ENCODE measurements around the gene LMO1. TPM values are rescaled to one million over a fixed set of nuclear protein-coding genes. Genes with fewer than 3 reads are reported as not detected.

LMO1 gene
- total and polyA plus RNA-seq, 2 of the 8 experiments (the other 6 are each of a cell fraction or from before 2014, with no cell fraction given), result 0.17 TPM; not detected in 1

DNA sequence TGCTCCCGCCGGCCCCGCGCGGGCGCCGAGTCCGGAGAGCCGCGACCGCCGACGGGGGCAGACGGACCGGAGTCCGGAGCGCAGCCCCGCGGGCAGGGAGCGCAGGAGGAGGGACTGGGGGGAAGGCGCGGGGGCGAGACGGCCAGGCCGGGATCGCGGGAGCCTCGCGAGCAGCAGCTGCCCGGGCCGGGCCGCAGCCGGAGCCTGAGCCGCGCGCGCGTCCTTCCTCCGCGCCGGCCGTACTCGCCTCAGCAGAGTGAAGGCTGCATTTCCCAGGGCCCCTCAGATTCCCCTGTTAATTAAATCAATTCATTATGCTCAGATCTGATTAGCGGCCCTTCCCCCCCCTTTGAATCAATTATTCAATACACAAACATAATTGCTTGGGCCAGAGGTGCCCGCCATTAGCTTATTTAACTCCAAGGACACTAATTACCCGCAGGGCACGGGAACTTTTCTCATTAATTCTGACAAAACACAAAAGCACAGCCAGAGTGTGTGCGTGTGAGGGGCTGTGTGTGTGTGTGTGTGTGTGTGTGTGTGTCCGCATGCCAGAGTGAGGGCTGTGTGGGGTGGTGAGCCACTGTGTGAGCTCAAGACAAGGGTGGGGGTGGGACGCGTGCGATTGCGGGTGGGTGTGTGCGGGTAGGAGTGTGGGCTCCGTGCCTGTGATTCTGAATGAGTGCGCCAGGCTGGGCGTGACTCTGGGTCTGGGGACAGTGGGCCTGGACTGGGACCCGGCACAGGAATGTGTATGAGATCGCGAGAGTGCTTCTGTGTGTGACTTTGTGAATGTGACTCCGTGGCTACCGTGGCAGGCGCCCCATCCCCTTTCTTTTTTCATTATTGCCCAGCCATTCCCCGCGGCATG lies 5.1 kb upstream of the LMO1 start:
- Histone ChIP-seq H3K79me1 (ENCODE audit: low read depth, low read length) (no peaks in the 10 kb centered on the region), H3K9me3 (ENCODE audit: insufficient read depth in 2 of 2, low read depth in 1 of 2, low read length in 1 of 2) (no peaks in the 10 kb centered on the region), H4K5ac (ENCODE audit: insufficient read length, low read depth, low read length) (no peak overlapping the region), H3K23me2 (ENCODE audit: low read depth, low read length) (peaks cover 6% of the 10 kb centered on the region; the same call in 1 of the 2 replicates), H3K4me1 (replicated peaks in 1 of 4; ENCODE audit: control insufficient read depth in 3 of 4, insufficient read depth in 4 of 4, low read length in 3 of 4) (peaks cover 0 to 5% (median 3%) of the 10 kb centered on the region in 4 experiments; a peak in 3 of 7 replicates), H4K20me1 (replicated peaks in 1 of 2; ENCODE audit: control insufficient read depth in 1 of 2, insufficient read depth in 2 of 2, low read length in 2 of 2) (peaks cover 0 to 9% of the 10 kb centered on the region in 2 experiments), H3K23ac (ENCODE audit: insufficient read length) (no peak overlapping the region), H2AFZ (ENCODE audit: low read length) (no peak overlapping the region), H2BK20ac (ENCODE audit: low read length) (no peak overlapping the region), H2BK120ac (replicated peaks; ENCODE audit: low read depth, low read length) (no peak overlapping the region), H3K56ac (replicated peaks; ENCODE audit: insufficient read length, low read depth, low read length) (no peak overlapping the region), H3K79me2 (ENCODE audit: control insufficient read depth in 1 of 2, insufficient read depth in 2 of 2, low read length in 2 of 2) (no peaks in the 10 kb centered on the region), H2BK15ac (ENCODE audit: low read length) (no peak overlapping the region), H3K4me3 (ENCODE audit: extremely low read depth in 1 of 4, insufficient read depth in 2 of 4, low read depth in 3 of 4, low read length in 4 of 4) (peak overlapping the region; percentile 44 to 64 (median 54); a peak in 7 of 8 replicates), H3K18ac (ENCODE audit: extremely low read depth, low read length) (no peak overlapping the region; the same call in 1 of the 2 replicates), H3K27ac (ENCODE audit: low read depth, low read length) (no peak overlapping the region), H4K91ac (replicated peaks; ENCODE audit: insufficient read length, low read length) (no peak overlapping the region), H2AK5ac (ENCODE audit: low read depth, low read length) (no peak overlapping the region), H3K4me2 (ENCODE audit: insufficient read depth in 1 of 2, low read depth in 2 of 2, low read length in 2 of 2) (peak overlapping the region; percentile 69 to 75), H3K14ac (ENCODE audit: insufficient read length) (no peak overlapping the region), H3K4ac (replicated peaks; ENCODE audit: insufficient read length, low read depth, low read length) (no peak overlapping the region), H4K8ac (ENCODE audit: extremely low read depth, insufficient read depth, low read length) (no peak overlapping the region), H3K27me3 (replicated peaks in 1 of 4; ENCODE audit: control insufficient read depth in 3 of 4, extremely low read depth in 1 of 4, insufficient read depth in 3 of 4, low read length in 3 of 4) (peaks cover 43 to 71% (median 65%) of the 10 kb centered on the region in 4 experiments), H2BK12ac (ENCODE audit: low read depth, low read length) (no peak overlapping the region), H3K9ac (replicated peaks in 1 of 4; ENCODE audit: extremely low read depth in 1 of 4, low read depth in 3 of 4, low read length in 3 of 4) (peak overlapping the region in 1 of 4 experiments; percentile 44; a peak in 1 of 7 replicates), H3K36me3 (ENCODE audit: control insufficient read depth in 2 of 4, insufficient read depth in 4 of 4, low read length in 3 of 4) (peaks cover 0 to 7% (median 0%) of the 10 kb centered on the region in 4 experiments; a peak in 1 of 8 replicates), H2BK5ac (ENCODE audit: low read depth, low read length) (no peak overlapping the region)
- WGBS, 2 experiments (ENCODE audit: extremely low coverage in 1 of 2, insufficient coverage in 1 of 2, insufficient read length in 1 of 2, insufficient replicate concordance in 2 of 2, low coverage in 1 of 2, low lambda C conversion rate in 2 of 2, missing lambda C conversion rate in 1 of 2), result 7% methylated on average over 37 of the region's 65 CpGs; no CpG with 5 or more reads in 1 of the 2 experiments
- POLR2A ChIA-PET (ENCODE audit: partially characterized antibody), result interaction anchor here (0.6 kb wide), 1 partner anchor 68 kb away, joined by 3 read pairs; no protein-coding TSS in a partner anchor
- FAIRE-seq (no peak), DNase-seq (ENCODE audit: low read depth in 1 of 2, low spot score in 2 of 2) (peak in 1 of 2 experiments; percentile 55)
- CTCF ChIA-PET (ENCODE audit: partially characterized antibody), result interaction anchor here (0.6 to 1.8 kb wide), 11 partner anchors 32 to 486 kb away, joined by 3 to 6 read pairs (median 4); no protein-coding TSS in a partner anchor
- TF ChIP-seq BCL11A (IDR thresholded peaks at IDR 0.05; ENCODE audit: low read depth in 2 of 2, low read length in 2 of 2), result no peak
- TF ChIP-seq POLR2A (IDR thresholded peaks at IDR 0.05; ENCODE audit: control extremely low read depth in 1 of 2, low read depth in 2 of 2, low read length in 2 of 2), result no peak
- peak; percentile 91 for TF ChIP-seq EZH2 (IDR thresholded peaks at IDR 0.05; ENCODE audit: low read depth, low read length, severe bottlenecking)
- no peak for TF ChIP-seq JUN (IDR thresholded peaks at IDR 0.05; ENCODE audit: low read depth, low read length)
- peak; percentile 16; the same call in 1 of the 2 replicates for TF ChIP-seq CHD2 (IDR thresholded peaks at IDR 0.05; ENCODE audit: low read length)
- TF ChIP-seq SUZ12 (IDR thresholded peaks at IDR 0.05; ENCODE audit: low read length), result peak; percentile 67
- 0 out of 2 replicates have a peak, but pooled peaks have one; percentile 18 for TF ChIP-seq PHF8 (conservative IDR thresholded peaks at IDR 0.05; ENCODE audit: low read depth, low read length)
- TF ChIP-seq, protein P1, sequence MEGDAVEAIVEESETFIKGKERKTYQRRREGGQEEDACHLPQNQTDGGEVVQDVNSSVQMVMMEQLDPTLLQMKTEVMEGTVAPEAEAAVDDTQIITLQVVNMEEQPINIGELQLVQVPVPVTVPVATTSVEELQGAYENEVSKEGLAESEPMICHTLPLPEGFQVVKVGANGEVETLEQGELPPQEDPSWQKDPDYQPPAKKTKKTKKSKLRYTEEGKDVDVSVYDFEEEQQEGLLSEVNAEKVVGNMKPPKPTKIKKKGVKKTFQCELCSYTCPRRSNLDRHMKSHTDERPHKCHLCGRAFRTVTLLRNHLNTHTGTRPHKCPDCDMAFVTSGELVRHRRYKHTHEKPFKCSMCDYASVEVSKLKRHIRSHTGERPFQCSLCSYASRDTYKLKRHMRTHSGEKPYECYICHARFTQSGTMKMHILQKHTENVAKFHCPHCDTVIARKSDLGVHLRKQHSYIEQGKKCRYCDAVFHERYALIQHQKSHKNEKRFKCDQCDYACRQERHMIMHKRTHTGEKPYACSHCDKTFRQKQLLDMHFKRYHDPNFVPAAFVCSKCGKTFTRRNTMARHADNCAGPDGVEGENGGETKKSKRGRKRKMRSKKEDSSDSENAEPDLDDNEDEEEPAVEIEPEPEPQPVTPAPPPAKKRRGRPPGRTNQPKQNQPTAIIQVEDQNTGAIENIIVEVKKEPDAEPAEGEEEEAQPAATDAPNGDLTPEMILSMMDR (IDR thresholded peaks at IDR 0.05; ENCODE audit: control extremely low read depth in 1 of 3, insufficient read depth in 1 of 3, low read depth in 1 of 3, low read length in 3 of 3), result no peak
